ENCODE results near the gene ACTL7A. TPM values are rescaled to one million over a fixed set of nuclear protein-coding genes. Genes with fewer than 3 reads are reported as not detected.

The ACTL7A gene
- total RNA-seq, 1 donor from 2014 or later = not detected

- FAIRE-seq = no peak
- Histone ChIP-seq H3K36me3 (ENCODE audit: control insufficient read depth, insufficient read depth, low read length) (no peaks in the 10 kb centered on the region), H3K4me3 (ENCODE audit: low read depth, low read length) (no peak overlapping the region), H3K27me3 (ENCODE audit: control insufficient read depth, insufficient read depth, low read length) (no peaks in the 10 kb centered on the region)
- peak; percentile 58 for DNase-seq (ENCODE audit: low read depth)
- TF ChIP-seq CTCF (IDR thresholded peaks at IDR 0.05; ENCODE audit: insufficient read depth, low read length, severe bottlenecking) = peak; percentile 54
Measured at GRCh38 chr9:108850293-108850897, 11.7 kb upstream of the ACTL7A start.

GRCh38 chr9:108851138-108851537 lies 10.9 kb upstream of the ACTL7A start:
- Histone ChIP-seq H3K4me3 (ENCODE audit: low read depth, low read length) (no peak overlapping the region), H3K36me3 (ENCODE audit: control insufficient read depth, insufficient read depth, low read length) (no peaks in the 10 kb centered on the region), H3K27me3 (ENCODE audit: control insufficient read depth, insufficient read depth, low read length) (no peaks in the 10 kb centered on the region)
- TF ChIP-seq CTCF (IDR thresholded peaks at IDR 0.05; ENCODE audit: insufficient read depth, low read length, severe bottlenecking) = no peak
- DNase-seq (ENCODE audit: low read depth) (no peak), FAIRE-seq (no peak)

GRCh38 chr9:108852079-108852478 lies 10.0 kb upstream of the ACTL7A start:
- TF ChIP-seq CTCF (IDR thresholded peaks at IDR 0.05; ENCODE audit: insufficient read depth, low read length, severe bottlenecking) = no peak
- DNase-seq (ENCODE audit: low read depth) = no peak
- no peaks in the 10 kb centered on the region for H3K36me3 ChIP-seq (ENCODE audit: control insufficient read depth, insufficient read depth, low read length)
- no peaks in the 10 kb centered on the region for H3K27me3 ChIP-seq (ENCODE audit: control insufficient read depth, insufficient read depth, low read length)
- FAIRE-seq = peak; percentile 36
- H3K4me3 ChIP-seq (ENCODE audit: low read depth, low read length) = no peak overlapping the region

GRCh38 chr9:108854094-108854493 lies 8.0 kb upstream of the ACTL7A start:
- no peaks in the 10 kb centered on the region for H3K36me3 ChIP-seq (ENCODE audit: control insufficient read depth, insufficient read depth, low read length)
- H3K4me3 ChIP-seq (ENCODE audit: low read depth, low read length) = no peak overlapping the region
- DNase-seq (ENCODE audit: low read depth) = no peak
- H3K27me3 ChIP-seq (ENCODE audit: control insufficient read depth, insufficient read depth, low read length) = no peaks in the 10 kb centered on the region
- TF ChIP-seq CTCF (IDR thresholded peaks at IDR 0.05; ENCODE audit: insufficient read depth, low read length, severe bottlenecking) = no peak
- FAIRE-seq = no peak

GRCh38 chr9:108854641-108855528 lies 7.2 kb upstream of the ACTL7A start:
- TF ChIP-seq CTCF (IDR thresholded peaks at IDR 0.05; ENCODE audit: insufficient read depth, low read length, severe bottlenecking) = no peak
- no peak for FAIRE-seq
- Histone ChIP-seq H3K27me3 (ENCODE audit: control insufficient read depth, insufficient read depth, low read length) (no peaks in the 10 kb centered on the region), H3K36me3 (ENCODE audit: control insufficient read depth, insufficient read depth, low read length) (no peaks in the 10 kb centered on the region), H3K4me3 (ENCODE audit: low read depth, low read length) (no peak overlapping the region)
- no peak for DNase-seq (ENCODE audit: low read depth)
